H1 (cell line): ENCODE data around the gene SLC32A1. TPM values are rescaled to one million over a fixed set of nuclear protein-coding genes. Genes with fewer than 3 reads are reported as not detected.
A peak's percentile ranks its signal among the peaks of the same experiment; 100 is the strongest.

Experiments used
- ATF3 ChIP-seq: IDR thresholded peaks from 2 replicates; pipeline ENCODE4 v1.6.1; 2011; ENCODE audit warnings: low read depth, mild to moderate bottlenecking, low read length; ENCODE audit not compliant: insufficient read depth
- CHD1 ChIP-seq: IDR thresholded peaks from 2 replicates; pipeline ENCODE4 v1.6.1; 2012; ENCODE audit warnings: low read depth, low read length, improper control_type of control experiment
- CHD7 ChIP-seq: fragments of 300-600 bp; sonication (generic); IDR thresholded peaks from 2 replicates; pipeline ENCODE4 v1.7.1; 2012; ENCODE audit warnings: low read length, moderate library complexity, mild to moderate bottlenecking, inconsistent platforms; ENCODE audit not compliant: insufficient replicate concordance
- EGR1 ChIP-seq: IDR thresholded peaks from 2 replicates; pipeline ENCODE4 v1.6.1; 2011; ENCODE audit warnings: low read depth, low read length, borderline replicate concordance
- GABPA ChIP-seq: IDR thresholded peaks from 2 replicates; pipeline ENCODE4 v1.6.1; 2011; ENCODE audit warnings: mild to moderate bottlenecking, low read length, moderate library complexity, borderline replicate concordance; ENCODE audit not compliant: insufficient read depth
- RAD21 ChIP-seq, 2 experiments: IDR thresholded peaks in 1 of 2; conservative IDR thresholded peaks in 1 of 2; 2 replicates each; pipeline ENCODE4 v1.6.1; 2011; ENCODE audit warnings: low read depth in 2 of 2, low read length in 2 of 2, improper control_type of control experiment in 1 of 2, inconsistent platforms in 1 of 2, mild to moderate bottlenecking in 1 of 2, moderate library complexity in 1 of 2
- TEAD4 ChIP-seq: IDR thresholded peaks from 2 replicates; pipeline ENCODE4 v1.6.1; 2012; ENCODE audit warnings: low read depth, low read length, inconsistent platforms, mixed read lengths
- polyA plus RNA-seq, 7 experiments: library from polyadenylated mRNA; depleted of rRNA in 3 of 7; stranded (reverse) in 5 of 7; unstranded in 2 of 7; fragments of >200 nt in 5 of 7; fragments of 200-250 nt in 2 of 7; gene quantifications; 1 replicate in 5 of 7; 2 replicates in 1 of 7; 4 replicates in 1 of 7; pipeline versions ENCODE4 v1.2.1 to v1.2.3, GENCODE V29; 2011 to 2013; ENCODE audit warnings: missing spikeins in 2 of 7, mixed read lengths in 2 of 7
- total RNA-seq: library from RNA; stranded (reverse); fragmentation: NEBNext Ultra II Directional; extraction: Animal tissue kit (Norgen Biotek cat#: 25700); gene quantifications from 2 replicates; pipeline ENCODE4 v1.2.1, GENCODE V29; 2021

Gene SLC32A1
- total and polyA plus RNA-seq, 2 of the 8 experiments (the other 6 are each of a cell fraction or from before 2014, with no cell fraction given), result 0.09 to 0.15 TPM

- TF ChIP-seq CHD7 (no peak), CHD1 (no peak), ATF3 (no peak), RAD21 (IDR thresholded peaks at IDR 0.05 in 1 of 2, conservative IDR thresholded peaks at IDR 0.05 in 1 of 2; ENCODE audit: low read depth in 2 of 2, low read length in 2 of 2) (0 out of 4 replicates have a peak, but pooled peaks of 1 of the 2 experiments have one; percentile 5), GABPA (no peak), TEAD4 (0 out of 2 replicates have a peak, but pooled peaks have one; percentile 11), EGR1 (no peak)
- TF ChIP-seq, all 59 proteins: peak for 5
These were observed 38.3 kb upstream of the SLC32A1 start (continued) for GRCh38 chr20:38685853-38686473.
